Measurements from ENCODE around the gene MARS2.
A peak's percentile ranks its signal among the peaks of the same experiment; 100 is the strongest.
"Not testable (repeated sequence)": the region's sequence is repeated elsewhere in the genome, so short reads cannot be mapped to it uniquely, and the experiment has no call there.

Gene MARS2

GRCh38 chr2:197705121-197705911, at the start of gene MARS2:
Gene MARS2, plus strand, starts transcription at chr2:197705369. Its CDS starts 37 bp downstream, at chr2:197705406.
- peak; percentile 68 for DNase-seq

- DNase-seq: no peak
These were observed 47.6 kb upstream of the MARS2 start for GRCh38 chr2:197657562-197657961.

- no peak for DNase-seq
These were observed 43.5 kb upstream of the MARS2 start for GRCh38 chr2:197661626-197662025.

GRCh38 chr2:197666277-197666676, 38.9 kb upstream of the MARS2 start:
- no peak for DNase-seq

- no peak for DNase-seq
These were observed 36.9 kb upstream of the MARS2 start for GRCh38 chr2:197668296-197668695.

GRCh38 chr2:197669077-197669476, 36.1 kb upstream of the MARS2 start:
- DNase-seq: no peak

GRCh38 chr2:197672371-197672893, 32.7 kb upstream of the MARS2 start:
- no peak for DNase-seq

- no peak for DNase-seq
These were observed 32.1 kb upstream of the MARS2 start for GRCh38 chr2:197673106-197673505.

GRCh38 chr2:197673606-197674005, 31.6 kb upstream of the MARS2 start:
- DNase-seq: no peak

GRCh38 chr2:197674060-197674459, 31.1 kb upstream of the MARS2 start:
- no peak for DNase-seq

- DNase-seq: no peak
These were observed 30.6 kb upstream of the MARS2 start for GRCh38 chr2:197674591-197674990.

- DNase-seq: no peak
These were observed 29.9 kb upstream of the MARS2 start, which contains the start of gene RFTN2 for GRCh38 chr2:197675246-197675645. Gene RFTN2, minus strand, starts transcription at chr2:197675587. Its CDS starts 129 bp downstream, at chr2:197675458.

- no peak for DNase-seq
These were observed 29.4 kb upstream of the MARS2 start for GRCh38 chr2:197675711-197676188.

GRCh38 chr2:197677056-197677455, 28.1 kb upstream of the MARS2 start:
- no peak for DNase-seq

GRCh38 chr2:197677483-197677882, 27.7 kb upstream of the MARS2 start:
- DNase-seq: no peak

GRCh38 chr2:197695206-197695605, 10.0 kb upstream of the MARS2 start:
- DNase-seq: not testable (repeated sequence)

GRCh38 chr2:197695971-197696370, 9.2 kb upstream of the MARS2 start:
- not testable (repeated sequence) for DNase-seq

- DNase-seq: not testable (repeated sequence)
These were observed 8.6 kb upstream of the MARS2 start for GRCh38 chr2:197696571-197696970.

- not testable (repeated sequence) for DNase-seq
These were observed 5.4 kb upstream of the MARS2 start for GRCh38 chr2:197699724-197700123.

- no peak for DNase-seq
These were observed 4.2 kb upstream of the MARS2 start for GRCh38 chr2:197700960-197701359.

GRCh38 chr2:197704434-197705120, 592 bp upstream of the MARS2 start:
- no peak for DNase-seq

- DNase-seq: no peak
These were observed 1.0 kb downstream of the MARS2 start for GRCh38 chr2:197705912-197706838.

GRCh38 chr2:197706839-197707207, 1.7 kb downstream of the MARS2 start:
- DNase-seq: no peak

All from NCI-H2081 treated with DMSO at 0.1 percent for 48 hours (cell line).